Keratinocyte (primary cell): ENCODE data around the gene GIT2. TPM values are rescaled to one million over a fixed set of nuclear protein-coding genes. Genes with fewer than 3 reads are reported as not detected.

Source experiments
- DNase-seq: peaks from one replicate; pipeline ENCODE4 v3.0.0-alpha.2; 2011; ENCODE audit warnings: low read depth, missing footprints, low spot score
- FAIRE-seq: peaks from 2 replicates; lab custom pipeline; 2011; peaks lifted over from hg19 to GRCh38; lab: Jason Lieb, UNC
- H2AFZ ChIP-seq: 2 replicates; pipeline ENCODE4 v1.6.0; 2012; ENCODE audit warnings: low read length, control low read depth, inconsistent platforms; ENCODE audit not compliant: control insufficient read depth
- H3K27ac ChIP-seq: 2 replicates; pipeline ENCODE4 v1.5.1; 2011; ENCODE audit warnings: low read length; ENCODE audit not compliant: control insufficient read depth, insufficient read depth
- H3K27me3 ChIP-seq: 3 replicates; pipeline ENCODE4 v1.6.0; 2011; ENCODE audit warnings: low read length; ENCODE audit not compliant: control insufficient read depth, insufficient read depth; ENCODE audit errors: extremely low read depth
- H3K36me3 ChIP-seq, 2 experiments: 2 replicates in 1 of 2; 3 replicates in 1 of 2; pipeline ENCODE4 v1.5.1; 2011; ENCODE audit warnings: low read length in 2 of 2, mild to moderate bottlenecking in 1 of 2; ENCODE audit not compliant: control insufficient read depth in 2 of 2, insufficient read depth in 2 of 2; ENCODE audit errors: extremely low read depth in 1 of 2
- H3K4me1 ChIP-seq: 3 replicates; pipeline ENCODE4 v1.5.1; 2011; ENCODE audit warnings: low read length; ENCODE audit not compliant: control insufficient read depth, insufficient read depth; ENCODE audit errors: extremely low read depth
- H3K4me2 ChIP-seq: 3 replicates; pipeline ENCODE4 v1.6.0; 2011; ENCODE audit warnings: low read depth, low read length; ENCODE audit not compliant: control insufficient read depth, insufficient read depth; ENCODE audit errors: extremely low read depth
- H3K4me3 ChIP-seq, 3 experiments: fragments of 200-600 bp in 1 of 3; sonication (generic) in 1 of 3; 2 replicates in 2 of 3; 3 replicates in 1 of 3; pipeline ENCODE4 v1.5.1; 2011 to 2016; ENCODE audit warnings: low read length in 3 of 3, mild to moderate bottlenecking in 3 of 3, control low read depth in 2 of 3, inconsistent platforms in 1 of 3, low read depth in 1 of 3, mixed read lengths in 1 of 3, mixed run types in 1 of 3, moderate library complexity in 1 of 3; ENCODE audit not compliant: control insufficient read depth in 2 of 3, insufficient read depth in 2 of 3; ENCODE audit errors: extremely low read depth in 1 of 3
- H3K79me2 ChIP-seq: 2 replicates; pipeline ENCODE4 v1.6.0; 2012; ENCODE audit warnings: low read length; ENCODE audit not compliant: control insufficient read depth, insufficient read depth
- H3K9ac ChIP-seq: 3 replicates; pipeline ENCODE4 v1.6.0; 2011; ENCODE audit warnings: low read length; ENCODE audit not compliant: control insufficient read depth, insufficient read depth; ENCODE audit errors: extremely low read depth
- H3K9me1 ChIP-seq: 3 replicates; pipeline ENCODE4 v1.6.0; 2011; ENCODE audit warnings: low read length; ENCODE audit not compliant: control insufficient read depth, insufficient read depth; ENCODE audit errors: extremely low read depth
- H3K9me3 ChIP-seq: 2 replicates; pipeline ENCODE4 v1.5.1; 2012; ENCODE audit warnings: low read depth, low read length; ENCODE audit not compliant: control insufficient read depth
- H4K20me1 ChIP-seq: 3 replicates; pipeline ENCODE4 v1.6.0; 2011; ENCODE audit warnings: low read length; ENCODE audit not compliant: control insufficient read depth, insufficient read depth; ENCODE audit errors: extremely low read depth
- EZH2 ChIP-seq: IDR thresholded peaks from one replicate; pipeline ENCODE4 v1.6.1; 2012; ENCODE audit warnings: inconsistent platforms, mild to moderate bottlenecking, low read length, moderate library complexity
- dilution Hi-C: fragments of 300-500 bp; cut with MboI; formaldehyde crosslinking; loops from one replicate; pipeline ENCODE4 v1.7.0; 2020; ENCODE audit warnings: low sequenced_read_pairs; ENCODE audit not compliant: extremely low pct_ligation_motif_present
- polyA plus RNA-seq, 5 experiments: library from polyadenylated mRNA; depleted of rRNA in 3 of 5; stranded (reverse) in 3 of 5; stranded (forward) in 1 of 5; unstranded in 1 of 5; fragments of >200 nt; gene quantifications; 1 replicate in 1 of 5; 2 replicates in 3 of 5; 3 replicates in 1 of 5; pipeline versions ENCODE4 v1.2.1 to v1.2.3, GENCODE V29; 2011 to 2012; ENCODE audit warnings: missing spikeins in 2 of 5, low read depth in 1 of 5, low replicate concordance in 1 of 5
- TF ChIP-seq, protein P1 (sequence below), 3 experiments: IDR thresholded peaks in 1 of 3; conservative IDR thresholded peaks in 1 of 3; optimal IDR thresholded peaks in 1 of 3; 2 replicates in 2 of 3; 3 replicates in 1 of 3; pipeline versions ENCODE3 to v1.5.1; 2011; ENCODE audit warnings: low read length in 3 of 3, mild to moderate bottlenecking in 3 of 3, moderate library complexity in 2 of 3, control low read depth in 1 of 3, inconsistent platforms in 1 of 3; ENCODE audit not compliant: insufficient read depth in 2 of 3; ENCODE audit errors: extremely low read depth in 1 of 3

GIT2 gene
- polyA plus RNA-seq, 1 donor (not counting 4 experiments of a cell fraction or from before 2014, with no cell fraction given) = 25.9 TPM

GRCh38 chr12:109880043-109880931, 115.9 kb downstream of the GIT2 start, which contains the start of gene GLTP:
Gene GLTP (minus strand): TSS chr12:109880541. CDS start chr12:109880374, 167 bp downstream.
- Histone ChIP-seq H3K4me1 (peaks cover 47% of the 10 kb centered on the region), H3K9me3 (no peaks in the 10 kb centered on the region), H4K20me1 (peaks cover 4% of the 10 kb centered on the region), H3K4me3 (peak within 1 kb of the TSS; percentile 79 to 95 (median 93)), H3K79me2 (peaks cover 29% of the 10 kb centered on the region), H3K27ac (peak within 1 kb of the TSS; percentile 74), H3K4me2 (peak within 1 kb of the TSS; percentile 98), H3K9ac (peak within 1 kb of the TSS; percentile 77), H3K9me1 (peaks cover 3% of the 10 kb centered on the region), H3K36me3 (no peaks in the 10 kb centered on the region), H2AFZ (peak within 1 kb of the TSS; percentile 86), H3K27me3 (no peaks in the 10 kb centered on the region)
- dilution Hi-C loops = no loop called here
- TF ChIP-seq, protein P1, sequence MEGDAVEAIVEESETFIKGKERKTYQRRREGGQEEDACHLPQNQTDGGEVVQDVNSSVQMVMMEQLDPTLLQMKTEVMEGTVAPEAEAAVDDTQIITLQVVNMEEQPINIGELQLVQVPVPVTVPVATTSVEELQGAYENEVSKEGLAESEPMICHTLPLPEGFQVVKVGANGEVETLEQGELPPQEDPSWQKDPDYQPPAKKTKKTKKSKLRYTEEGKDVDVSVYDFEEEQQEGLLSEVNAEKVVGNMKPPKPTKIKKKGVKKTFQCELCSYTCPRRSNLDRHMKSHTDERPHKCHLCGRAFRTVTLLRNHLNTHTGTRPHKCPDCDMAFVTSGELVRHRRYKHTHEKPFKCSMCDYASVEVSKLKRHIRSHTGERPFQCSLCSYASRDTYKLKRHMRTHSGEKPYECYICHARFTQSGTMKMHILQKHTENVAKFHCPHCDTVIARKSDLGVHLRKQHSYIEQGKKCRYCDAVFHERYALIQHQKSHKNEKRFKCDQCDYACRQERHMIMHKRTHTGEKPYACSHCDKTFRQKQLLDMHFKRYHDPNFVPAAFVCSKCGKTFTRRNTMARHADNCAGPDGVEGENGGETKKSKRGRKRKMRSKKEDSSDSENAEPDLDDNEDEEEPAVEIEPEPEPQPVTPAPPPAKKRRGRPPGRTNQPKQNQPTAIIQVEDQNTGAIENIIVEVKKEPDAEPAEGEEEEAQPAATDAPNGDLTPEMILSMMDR (optimal IDR thresholded peaks at IDR 0.05 in 1 of 3, IDR thresholded peaks at IDR 0.05 in 1 of 3, conservative IDR thresholded peaks at IDR 0.05 in 1 of 3; ENCODE audit: extremely low read depth in 1 of 3, insufficient read depth in 2 of 3, low read length in 3 of 3) = peak in 1 of 3 experiments; percentile 79
- no peak for TF ChIP-seq EZH2
- DNase-seq (no peak), FAIRE-seq (no peak)

Other genes starting within 250 kb of the GIT2 start
- gene TRPV4, start 163.0 kb downstream of the GIT2 start, polyA plus RNA-seq = 0.46 to 0.76 TPM (median 0.70 TPM) in 3 replicates
- gene GLTP, start 115.8 kb downstream of the GIT2 start, polyA plus RNA-seq = 54.6 to 73.7 TPM (median 66.9 TPM) in 3 replicates
- gene TCHP, start 96.1 kb downstream of the GIT2 start, polyA plus RNA-seq = 6.8 to 10.1 TPM (median 9.6 TPM) in 3 replicates
- 72.5 to 74.7 TPM (median 73.1 TPM) in 3 replicates for gene ANKRD13A, start 3.1 kb upstream of the GIT2 start, polyA plus RNA-seq
- gene C12orf76, start 52.2 kb upstream of the GIT2 start, polyA plus RNA-seq = 4.8 to 10.9 TPM (median 7.3 TPM) in 3 replicates
- gene IFT81, start 128.0 kb upstream of the GIT2 start, polyA plus RNA-seq = 4.9 to 8.9 TPM (median 6.0 TPM) in 3 replicates